AG08395 (cell line): ENCODE results near the gene CDK15.

Experiments used
- DNase-seq: peaks from one replicate; pipeline ENCODE4 v3.0.0; 2012; ENCODE audit warnings: mixed read lengths, low spot score

Gene CDK15

GRCh38 chr2:201909961-201910361 is 103.6 kb downstream of the CDK15 start:
- DNase-seq, result peak; percentile 59

GRCh38 chr2:201911372-201911771 is 105.0 kb downstream of the CDK15 start:
- DNase-seq, result no peak

GRCh38 chr2:201913201-201913600 is 106.9 kb downstream of the CDK15 start:
- no peak for DNase-seq

- DNase-seq, result no peak
Measured at GRCh38 chr2:201915446-201915845, 109.1 kb downstream of the CDK15 start.

- DNase-seq, result no peak
Measured at GRCh38 chr2:201916565-201916964, 110.2 kb downstream of the CDK15 start.

- no peak for DNase-seq
Measured at GRCh38 chr2:201918616-201919307, 112.4 kb downstream of the CDK15 start.

- no peak for DNase-seq
Measured at GRCh38 chr2:201919308-201919634, 112.9 kb downstream of the CDK15 start.

- no peak for DNase-seq
Measured at GRCh38 chr2:201923436-201924328, 117.3 kb downstream of the CDK15 start.

GRCh38 chr2:201924453-201924852 is 118.1 kb downstream of the CDK15 start:
- DNase-seq, result no peak

GRCh38 chr2:201925056-201925455 is 118.7 kb downstream of the CDK15 start:
- no peak for DNase-seq

- no peak for DNase-seq
Measured at GRCh38 chr2:201926067-201926466, 119.7 kb downstream of the CDK15 start.

- DNase-seq, result no peak
Measured at GRCh38 chr2:201928363-201928762, 122.0 kb downstream of the CDK15 start.

GRCh38 chr2:201929281-201930026 is 123.1 kb downstream of the CDK15 start:
- DNase-seq, result no peak

- DNase-seq, result no peak
Measured at GRCh38 chr2:201930043-201930442, 123.7 kb downstream of the CDK15 start.

- no peak for DNase-seq
Measured at GRCh38 chr2:201930831-201931230, 124.5 kb downstream of the CDK15 start.

GRCh38 chr2:201931475-201931874 is 125.1 kb downstream of the CDK15 start:
- no peak for DNase-seq

- DNase-seq, result peak; percentile 87
Measured at GRCh38 chr2:201931951-201932350, 125.6 kb downstream of the CDK15 start.

GRCh38 chr2:201932511-201932910 is 126.2 kb downstream of the CDK15 start:
- no peak for DNase-seq

- peak; percentile 48 for DNase-seq
Measured at GRCh38 chr2:201933792-201934237, 127.5 kb downstream of the CDK15 start.

GRCh38 chr2:201936817-201937216 is 130.5 kb downstream of the CDK15 start:
- no peak for DNase-seq

GRCh38 chr2:201937343-201937742 is 131.0 kb downstream of the CDK15 start:
- no peak for DNase-seq

GRCh38 chr2:201938156-201938775 is 131.9 kb downstream of the CDK15 start:
- DNase-seq, result no peak
